Neural progenitor cell (in vitro differentiated cells): Measurements from ENCODE around the gene EIF4G3.

Source experiments
- EZH2 ChIP-seq: fragments of 200-600 bp; sonication (generic); IDR thresholded peaks from 2 replicates; pipeline ENCODE4 v1.6.1; 2017; ENCODE audit warnings: antibody characterized with exemption, mild to moderate bottlenecking, moderate library complexity
- TF ChIP-seq, protein P1 (sequence below): fragments of 200-600 bp; sonication (generic); IDR thresholded peaks from 2 replicates; pipeline ENCODE4 v1.5.1; 2017; ENCODE audit warnings: antibody characterized with exemption, mild to moderate bottlenecking

- TF ChIP-seq, protein P1, sequence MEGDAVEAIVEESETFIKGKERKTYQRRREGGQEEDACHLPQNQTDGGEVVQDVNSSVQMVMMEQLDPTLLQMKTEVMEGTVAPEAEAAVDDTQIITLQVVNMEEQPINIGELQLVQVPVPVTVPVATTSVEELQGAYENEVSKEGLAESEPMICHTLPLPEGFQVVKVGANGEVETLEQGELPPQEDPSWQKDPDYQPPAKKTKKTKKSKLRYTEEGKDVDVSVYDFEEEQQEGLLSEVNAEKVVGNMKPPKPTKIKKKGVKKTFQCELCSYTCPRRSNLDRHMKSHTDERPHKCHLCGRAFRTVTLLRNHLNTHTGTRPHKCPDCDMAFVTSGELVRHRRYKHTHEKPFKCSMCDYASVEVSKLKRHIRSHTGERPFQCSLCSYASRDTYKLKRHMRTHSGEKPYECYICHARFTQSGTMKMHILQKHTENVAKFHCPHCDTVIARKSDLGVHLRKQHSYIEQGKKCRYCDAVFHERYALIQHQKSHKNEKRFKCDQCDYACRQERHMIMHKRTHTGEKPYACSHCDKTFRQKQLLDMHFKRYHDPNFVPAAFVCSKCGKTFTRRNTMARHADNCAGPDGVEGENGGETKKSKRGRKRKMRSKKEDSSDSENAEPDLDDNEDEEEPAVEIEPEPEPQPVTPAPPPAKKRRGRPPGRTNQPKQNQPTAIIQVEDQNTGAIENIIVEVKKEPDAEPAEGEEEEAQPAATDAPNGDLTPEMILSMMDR, result peak; percentile 13
- TF ChIP-seq EZH2, result no peak
Observed at GRCh38 chr1:20981915-20982314, 194.8 kb downstream of the EIF4G3 start.
